ENCODE results near the gene PLVAP.

The PLVAP gene

GRCh38 chr19:17339088-17339741 lies 37.9 kb downstream of the PLVAP start:
- no peaks in the 10 kb centered on the region for H3K9me3 ChIP-seq (ENCODE audit: insufficient read depth, low read length)
- H3K4me2 ChIP-seq (ENCODE audit: low read depth, low read length, poor library complexity, severe bottlenecking): no peak overlapping the region
- H3K4me3 ChIP-seq (ENCODE audit: insufficient read depth, low read length, poor library complexity, severe bottlenecking): no peak overlapping the region
- no peak overlapping the region for H3K27ac ChIP-seq (ENCODE audit: low read depth, low read length)
- H3F3A ChIP-seq (ENCODE audit: insufficient read depth): peaks cover 4% of the 10 kb centered on the region; the same call in 1 of the 2 replicates
- H3K27me3 ChIP-seq (ENCODE audit: low read length): no peaks in the 10 kb centered on the region
- no peak overlapping the region for H3K9ac ChIP-seq (ENCODE audit: low read length)
- H3K79me2 ChIP-seq (ENCODE audit: insufficient read depth, low read length): peaks cover 14% of the 10 kb centered on the region; the same call in 1 of the 2 replicates
- no peaks in the 10 kb centered on the region for H3K9me2 ChIP-seq (replicated peaks; ENCODE audit: insufficient read depth, low read length)
- H2AFZ ChIP-seq (ENCODE audit: low read depth, low read length, severe bottlenecking): no peak overlapping the region
- H3K36me3 ChIP-seq (ENCODE audit: low read length): 0 out of 2 replicates have a peak, but pooled peaks cover 4% of the 10 kb centered on the region
- no peaks in the 10 kb centered on the region for H4K20me1 ChIP-seq (ENCODE audit: low read depth, low read length)
- no peak for TF ChIP-seq EZH2phosphoT487 (conservative IDR thresholded peaks at IDR 0.05; ENCODE audit: low read length)
- TF ChIP-seq, protein P1, sequence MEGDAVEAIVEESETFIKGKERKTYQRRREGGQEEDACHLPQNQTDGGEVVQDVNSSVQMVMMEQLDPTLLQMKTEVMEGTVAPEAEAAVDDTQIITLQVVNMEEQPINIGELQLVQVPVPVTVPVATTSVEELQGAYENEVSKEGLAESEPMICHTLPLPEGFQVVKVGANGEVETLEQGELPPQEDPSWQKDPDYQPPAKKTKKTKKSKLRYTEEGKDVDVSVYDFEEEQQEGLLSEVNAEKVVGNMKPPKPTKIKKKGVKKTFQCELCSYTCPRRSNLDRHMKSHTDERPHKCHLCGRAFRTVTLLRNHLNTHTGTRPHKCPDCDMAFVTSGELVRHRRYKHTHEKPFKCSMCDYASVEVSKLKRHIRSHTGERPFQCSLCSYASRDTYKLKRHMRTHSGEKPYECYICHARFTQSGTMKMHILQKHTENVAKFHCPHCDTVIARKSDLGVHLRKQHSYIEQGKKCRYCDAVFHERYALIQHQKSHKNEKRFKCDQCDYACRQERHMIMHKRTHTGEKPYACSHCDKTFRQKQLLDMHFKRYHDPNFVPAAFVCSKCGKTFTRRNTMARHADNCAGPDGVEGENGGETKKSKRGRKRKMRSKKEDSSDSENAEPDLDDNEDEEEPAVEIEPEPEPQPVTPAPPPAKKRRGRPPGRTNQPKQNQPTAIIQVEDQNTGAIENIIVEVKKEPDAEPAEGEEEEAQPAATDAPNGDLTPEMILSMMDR (IDR thresholded peaks at IDR 0.05; ENCODE audit: insufficient read depth, low read length, poor library complexity, severe bottlenecking): no peak

DNA sequence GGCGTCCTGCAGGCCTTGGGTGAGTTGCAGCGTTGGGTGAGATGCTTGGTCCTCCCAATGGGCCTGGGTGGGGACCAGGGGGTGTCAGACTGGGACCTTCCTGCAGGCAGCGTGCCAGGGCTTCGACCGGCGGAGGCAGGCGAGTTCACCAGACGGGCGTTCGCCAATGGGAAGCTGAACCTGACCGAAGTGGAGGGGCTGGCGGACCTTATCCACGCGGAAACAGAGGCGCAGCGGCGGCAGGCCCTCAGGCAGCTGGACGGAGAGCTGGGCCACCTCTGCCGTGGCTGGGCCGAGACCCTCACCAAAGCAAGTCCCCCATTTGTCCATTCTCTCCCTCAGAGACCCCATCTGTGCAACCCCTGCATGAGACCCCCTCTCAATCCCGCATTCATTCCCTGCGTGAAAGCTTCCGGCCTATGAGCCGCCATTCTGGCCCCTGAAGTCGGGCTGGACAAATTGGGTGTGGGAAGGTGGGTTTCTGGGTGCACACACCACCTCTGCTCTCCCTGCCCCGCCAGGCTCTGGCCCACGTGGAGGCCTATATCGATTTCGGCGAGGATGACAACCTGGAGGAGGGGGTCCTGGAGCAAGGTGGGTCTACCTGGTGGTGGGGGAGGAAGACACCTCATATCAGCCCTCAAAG lies 38.6 kb downstream of the PLVAP start:
- no peaks in the 10 kb centered on the region for H3K9me2 ChIP-seq (replicated peaks; ENCODE audit: insufficient read depth, low read length)
- H4K20me1 ChIP-seq (ENCODE audit: low read depth, low read length): no peaks in the 10 kb centered on the region
- peak overlapping the region; percentile 80 for H3K4me2 ChIP-seq (ENCODE audit: low read depth, low read length, poor library complexity, severe bottlenecking)
- no peaks in the 10 kb centered on the region for H3K27me3 ChIP-seq (ENCODE audit: low read length)
- H2AFZ ChIP-seq (ENCODE audit: low read depth, low read length, severe bottlenecking): no peak overlapping the region
- TF ChIP-seq, protein P1 (IDR thresholded peaks at IDR 0.05; ENCODE audit: insufficient read depth, low read length, poor library complexity, severe bottlenecking): no peak
- no peak for TF ChIP-seq EZH2phosphoT487 (conservative IDR thresholded peaks at IDR 0.05; ENCODE audit: low read length)
- 0 out of 2 replicates have a peak, but pooled peaks cover 4% of the 10 kb centered on the region for H3K36me3 ChIP-seq (ENCODE audit: low read length)
- H3K9me3 ChIP-seq (ENCODE audit: insufficient read depth, low read length): no peaks in the 10 kb centered on the region
- peak overlapping the region; percentile 90 for H3K9ac ChIP-seq (ENCODE audit: low read length)
- peaks cover 14% of the 10 kb centered on the region; the same call in 1 of the 2 replicates for H3K79me2 ChIP-seq (ENCODE audit: insufficient read depth, low read length)
- no peaks in the 10 kb centered on the region for H3F3A ChIP-seq (ENCODE audit: insufficient read depth)
- peak overlapping the region; percentile 66; the same call in 1 of the 2 replicates for H3K27ac ChIP-seq (ENCODE audit: low read depth, low read length)
- peak overlapping the region; percentile 61 for H3K4me3 ChIP-seq (ENCODE audit: insufficient read depth, low read length, poor library complexity, severe bottlenecking)

DNA sequence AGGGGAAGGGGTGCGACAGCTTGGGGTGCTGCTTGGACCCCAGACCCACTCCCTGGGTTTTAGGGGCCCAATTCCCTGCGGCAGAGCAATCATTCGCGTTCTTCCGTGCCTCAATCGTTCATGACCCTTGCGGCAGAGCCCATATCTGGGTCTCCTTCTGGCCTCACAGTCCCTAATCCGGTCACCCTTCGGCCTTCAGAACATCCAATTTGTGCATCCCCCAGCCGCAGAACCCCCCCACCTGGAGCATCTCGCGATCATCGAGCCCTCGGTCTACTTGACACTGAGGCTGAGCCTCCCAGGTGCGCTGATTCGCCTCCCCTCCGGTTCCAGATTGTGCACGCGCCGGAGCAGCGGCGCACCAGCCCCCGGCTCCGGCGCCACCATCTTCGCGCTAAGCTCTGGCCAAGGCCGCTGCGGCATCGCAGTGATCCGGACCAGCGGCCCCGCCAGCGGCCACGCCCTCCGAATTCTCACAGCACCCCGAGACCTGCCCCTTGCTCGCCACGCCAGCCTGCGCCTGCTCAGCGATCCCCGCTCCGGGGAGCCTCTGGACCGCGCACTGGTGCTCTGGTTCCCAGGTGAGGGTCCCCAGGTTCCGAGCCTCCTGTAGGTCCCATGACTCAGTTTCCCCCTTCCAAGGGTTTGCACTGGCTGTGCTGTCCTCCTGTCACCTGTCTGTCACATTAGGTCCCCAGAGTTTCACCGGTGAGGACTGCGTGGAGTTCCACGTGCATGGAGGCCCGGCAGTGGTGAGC lies 39.3 kb downstream of the PLVAP start:
- H3K9ac ChIP-seq (ENCODE audit: low read length): peak overlapping the region; percentile 90
- no peaks in the 10 kb centered on the region for H3K9me3 ChIP-seq (ENCODE audit: insufficient read depth, low read length)
- no peaks in the 10 kb centered on the region for H3K9me2 ChIP-seq (replicated peaks; ENCODE audit: insufficient read depth, low read length)
- peak overlapping the region; percentile 66 for H3K27ac ChIP-seq (ENCODE audit: low read depth, low read length)
- H3K4me3 ChIP-seq (ENCODE audit: insufficient read depth, low read length, poor library complexity, severe bottlenecking): peak overlapping the region; percentile 61
- TF ChIP-seq EZH2phosphoT487 (conservative IDR thresholded peaks at IDR 0.05; ENCODE audit: low read length): no peak
- TF ChIP-seq, protein P1 (IDR thresholded peaks at IDR 0.05; ENCODE audit: insufficient read depth, low read length, poor library complexity, severe bottlenecking): no peak
- H3K27me3 ChIP-seq (ENCODE audit: low read length): no peaks in the 10 kb centered on the region
- H3K36me3 ChIP-seq (ENCODE audit: low read length): 0 out of 2 replicates have a peak, but pooled peaks cover 4% of the 10 kb centered on the region
- peak overlapping the region; percentile 80 for H3K4me2 ChIP-seq (ENCODE audit: low read depth, low read length, poor library complexity, severe bottlenecking)
- peaks cover 14% of the 10 kb centered on the region; the same call in 1 of the 2 replicates for H3K79me2 ChIP-seq (ENCODE audit: insufficient read depth, low read length)
- no peaks in the 10 kb centered on the region for H3F3A ChIP-seq (ENCODE audit: insufficient read depth)
- peak overlapping the region; percentile 2 for H2AFZ ChIP-seq (ENCODE audit: low read depth, low read length, severe bottlenecking)
- H4K20me1 ChIP-seq (ENCODE audit: low read depth, low read length): no peaks in the 10 kb centered on the region
